GM12878 (cell line): ENCODE results near the gene METTL16. TPM values are rescaled to one million over a fixed set of nuclear protein-coding genes. Genes with fewer than 3 reads are reported as not detected.
"Not testable (repeated sequence)": the region's sequence is repeated elsewhere in the genome, so short reads cannot be mapped to it uniquely, and the experiment has no call there.

ENCODE experiments used
- ATAC-seq: fragments of 200-7000 bp; cut with Tn5 transposase; 3 replicates; pipeline ENCODE4 v1.9.1; 2020; ENCODE audit warnings: mild to moderate bottlenecking, moderate library complexity
- BruUV-seq: library from RNA; stranded (reverse); fragments of 400-500 nt; replicated peaks from 2 replicates; lab custom pipeline; 2021; lab: Mats Ljungman, UMichigan
- CTCF ChIA-PET: fragments of 300-600 bp; sonication (Branson Sonifier 250); formaldehyde crosslinking; extraction: SDS; loops from one replicate; lab custom pipeline; 2021; ENCODE audit warnings: inconsistent platforms; lab: Yijun Ruan, JAX
- POLR2A ChIA-PET: fragments of 350-600 bp; formaldehyde crosslinking; extraction: SDS; loops from one replicate; lab custom pipeline; 2021; ENCODE audit warnings: inconsistent platforms; lab: Charles Lee
- RAD21 ChIA-PET: fragments of 300-600 bp; sonication (Branson Sonifier 250); formaldehyde crosslinking; loops from one replicate; lab custom pipeline; 2023; ENCODE audit warnings: antibody characterized with exemption; ENCODE audit not compliant: unreplicated experiment; lab: Charles Lee
- SMC1A ChIA-PET: fragments of 300-600 bp; sonication (Branson Sonifier 250); formaldehyde crosslinking; loops from one replicate; lab custom pipeline; 2023; ENCODE audit not compliant: unreplicated experiment, uncharacterized antibody; lab: Charles Lee
- DNase-seq: peaks from one replicate; pipeline ENCODE4 v3.0.0-alpha.2; 2011; ENCODE audit warnings: low read depth, low spot score
- FAIRE-seq: peaks from 3 replicates; lab custom pipeline; 2011; peaks lifted over from hg19 to GRCh38; lab: Jason Lieb, UNC
- H2AFZ ChIP-seq: 2 replicates; pipeline ENCODE4 v1.6.0; 2011; ENCODE audit warnings: low read depth, low read length, control low read depth; ENCODE audit not compliant: control insufficient read depth
- H3K27ac ChIP-seq: 2 replicates; pipeline ENCODE4 v1.5.1; 2011; ENCODE audit warnings: control low read depth; ENCODE audit not compliant: control insufficient read depth, insufficient read depth
- H3K27me3 ChIP-seq, 2 experiments: replicated peaks in 1 of 2; 2 replicates each; pipeline versions ENCODE4 v1.6.0 to v1.6.1; 2011; ENCODE audit warnings: low read length in 1 of 2; ENCODE audit not compliant: control insufficient read depth in 2 of 2, insufficient read depth in 2 of 2
- H3K36me3 ChIP-seq, 2 experiments: 2 replicates each; pipeline ENCODE4 v1.5.1; 2011; ENCODE audit warnings: low read length in 1 of 2; ENCODE audit not compliant: control insufficient read depth in 2 of 2, insufficient read depth in 2 of 2
- H3K4me1 ChIP-seq: 2 replicates; pipeline ENCODE4 v1.6.1; 2011; ENCODE audit warnings: mild to moderate bottlenecking, low read length, moderate library complexity, mixed read lengths; ENCODE audit not compliant: control insufficient read depth, insufficient read depth
- H3K4me2 ChIP-seq: 2 replicates; pipeline ENCODE4 v1.6.0; 2011; ENCODE audit warnings: control low read depth; ENCODE audit not compliant: control insufficient read depth, insufficient read depth
- H3K4me3 ChIP-seq: fragments of 200-600 bp; sonication (generic); 2 replicates; pipeline ENCODE4 v1.5.1; 2016
- H3K79me2 ChIP-seq: 2 replicates; pipeline ENCODE4 v1.6.0; 2011; ENCODE audit warnings: low read length; ENCODE audit not compliant: control insufficient read depth, insufficient read depth
- H3K9ac ChIP-seq: 2 replicates; pipeline ENCODE4 v1.8.0; 2011; ENCODE audit warnings: low read length, control low read depth, mixed read lengths; ENCODE audit not compliant: control insufficient read depth, insufficient read depth
- H3K9me3 ChIP-seq: replicated peaks from 3 replicates; pipeline ENCODE4 v1.5.1; 2011; ENCODE audit warnings: mild to moderate bottlenecking, low read length; ENCODE audit not compliant: control insufficient read depth, insufficient read depth
- H4K20me1 ChIP-seq: 2 replicates; pipeline ENCODE4 v1.6.0; 2011; ENCODE audit not compliant: control insufficient read depth, insufficient read depth
- CTCF ChIP-seq, 3 experiments: IDR thresholded peaks in 2 of 3; conservative IDR thresholded peaks in 1 of 3; 2 replicates each; pipeline ENCODE4 v1.5.1; 2011; ENCODE audit warnings: low read depth in 3 of 3, low read length in 3 of 3, mild to moderate bottlenecking in 3 of 3, control low read depth in 2 of 3, moderate library complexity in 2 of 3, inconsistent platforms in 1 of 3, mixed read lengths in 1 of 3; ENCODE audit not compliant: control insufficient read depth in 2 of 3, insufficient read depth in 1 of 3; ENCODE audit errors: extremely low read depth in 1 of 3
- ETV6 ChIP-seq, 2 experiments: fragments of 450-650 bp in 1 of 2; IDR thresholded peaks in 1 of 2; conservative IDR thresholded peaks in 1 of 2; 2 replicates each; pipeline ENCODE4 v1.6.1; 2014; ENCODE audit warnings: antibody characterized with exemption in 1 of 2, borderline replicate concordance in 1 of 2, low read depth in 1 of 2, mild to moderate bottlenecking in 1 of 2, moderate library complexity in 1 of 2
- NKRF ChIP-seq: fragments of 450-650 bp; conservative IDR thresholded peaks from 2 replicates; pipeline ENCODE4 v1.6.1; 2017; ENCODE audit warnings: mild to moderate bottlenecking, moderate library complexity
- PAX5 ChIP-seq: IDR thresholded peaks from 2 replicates; pipeline ENCODE4 v1.6.1; 2011; ENCODE audit warnings: low read depth, low read length, borderline replicate concordance
- RFX5 ChIP-seq: IDR thresholded peaks from 2 replicates; pipeline ENCODE4 v1.6.1; 2011; ENCODE audit warnings: low read depth, low read length, improper control_type of control experiment
- SIX5 ChIP-seq: IDR thresholded peaks from 2 replicates; pipeline ENCODE4 v1.6.1; 2011; ENCODE audit warnings: mild to moderate bottlenecking, low read depth, low read length, moderate library complexity; ENCODE audit not compliant: severe bottlenecking
- SMARCA5 ChIP-seq: fragments of 450-650 bp; IDR thresholded peaks from 2 replicates; pipeline ENCODE4 v1.6.1; 2017; ENCODE audit warnings: mild to moderate bottlenecking
- TCF3 ChIP-seq: IDR thresholded peaks from 2 replicates; pipeline ENCODE4 v1.6.1; 2012; ENCODE audit warnings: low read depth, mild to moderate bottlenecking, low read length, borderline replicate concordance; ENCODE audit not compliant: insufficient read depth
- ZNF217 ChIP-seq: fragments of 450-650 bp; IDR thresholded peaks from 2 replicates; pipeline ENCODE4 v1.6.1; 2017; ENCODE audit warnings: antibody characterized with exemption, mild to moderate bottlenecking
- ZNF592 ChIP-seq: fragments of 450-650 bp; IDR thresholded peaks from 2 replicates; pipeline ENCODE4 v1.6.1; 2017; ENCODE audit warnings: mild to moderate bottlenecking, moderate library complexity
- whole genome bisulfite sequencing: methylation state at CpG from one replicate; pipeline ENCODE4 v1.1.6; 2016; ENCODE audit warnings: low lambda C conversion rate; ENCODE audit not compliant: insufficient replicate concordance, insufficient coverage; ENCODE audit errors: missing lambda C conversion rate; 5-methylcytosine and 5-hydroxymethylcytosine counted together
- in situ Hi-C: fragments of 300-500 bp; cut with MboI; formaldehyde crosslinking; loops from 9 replicates; pipeline ENCODE4 v1.14.3; 2018; ENCODE audit warnings: mixed read lengths
- intact Hi-C: fragments of 100-400 bp; cut with micrococcal nuclease; formaldehyde crosslinking; loops from one replicate; pipeline ENCODE4 v1.14.2; 2022; ENCODE audit not compliant: unreplicated experiment
- polyA plus RNA-seq, 11 experiments: library from polyadenylated mRNA; depleted of rRNA in 4 of 11; unstranded in 6 of 11; stranded (reverse) in 5 of 11; fragments of >200 nt; fragmentation: Nextera tagmentation in 4 of 11; fragmentation: Illumina TruSeq in 1 of 11; extraction: Ambion mirVana in 4 of 11; extraction: Trizol in 1 of 11; gene quantifications; 1 replicate in 1 of 11; 2 replicates in 10 of 11; pipeline versions ENCODE4 v1.2.1 to v1.2.3, GENCODE V29; 2011 to 2016; ENCODE audit warnings: inconsistent platforms in 2 of 11, missing spikeins in 2 of 11, low read depth in 1 of 11
- total RNA-seq, 4 experiments: library from RNA; depleted of rRNA in 3 of 4; stranded (reverse); fragments of >200 nt in 3 of 4; fragmentation: Illumina TruSeq in 1 of 4; extraction: Trizol in 1 of 4; gene quantifications; 2 replicates each; pipeline versions ENCODE4 v1.2.1 to v1.2.3, GENCODE V29; 2013 to 2021

The METTL16 gene
- total and polyA plus RNA-seq, 10 of the 15 experiments (the other 5 are each of a cell fraction or from before 2014, with no cell fraction given), result 15.6 to 34.3 (median 23.7) TPM

- BruUV-seq, result no TSS peak
- Histone ChIP-seq H3K79me2 (no peaks in the 10 kb centered on the region), H3K9me3 (no peaks in the 10 kb centered on the region), H4K20me1 (no peaks in the 10 kb centered on the region), H3K27ac (no peak overlapping the region), H3K4me1 (no peaks in the 10 kb centered on the region), H3K9ac (no peak overlapping the region), H2AFZ (no peak overlapping the region), H3K4me2 (no peak overlapping the region), H3K36me3 (peaks cover 3 to 11% of the 10 kb centered on the region in 2 experiments; a peak in 3 of 4 replicates), H3K27me3 (no peaks in the 10 kb centered on the region), H3K4me3 (no peak overlapping the region)
- intact Hi-C loops (no loop called here), in situ Hi-C loops (no loop called here)
- ChIA-PET CTCF (no interaction called here), POLR2A (no interaction called here), RAD21 (no interaction called here), SMC1A (no interaction called here)
- DNase-seq (no peak), FAIRE-seq (no peak), ATAC-seq (no peak)
- TF ChIP-seq SMARCA5 (no peak), ETV6 (conservative IDR thresholded peaks at IDR 0.05 in 1 of 2, IDR thresholded peaks at IDR 0.05 in 1 of 2; ENCODE audit: borderline replicate concordance in 1 of 2, low read depth in 1 of 2) (no peak), RFX5 (no peak), NKRF (no peak), ZNF217 (no peak), TCF3 (no peak), CTCF (IDR thresholded peaks at IDR 0.05 in 2 of 3, conservative IDR thresholded peaks at IDR 0.05 in 1 of 3; ENCODE audit: control insufficient read depth in 2 of 3, extremely low read depth in 1 of 3, insufficient read depth in 1 of 3, low read depth in 3 of 3, low read length in 3 of 3) (no peak), PAX5 (no peak), ZNF592 (no peak), SIX5 (no peak)
- 97% methylated on average over 4 of the region's 4 CpGs for WGBS
Measured at GRCh38 chr17:2440930-2441329, 70.8 kb downstream of the METTL16 start.

GRCh38 chr17:2439997-2440396 lies 71.7 kb downstream of the METTL16 start:
- POLR2A ChIA-PET, CTCF ChIA-PET: not testable (repeated sequence)

More at GRCh38 chr17:2439997-2440396, 71.7 kb downstream of the METTL16 start:
- SMC1A ChIA-PET, H3K27me3 ChIP-seq, FAIRE-seq, H3K4me1 ChIP-seq, intact Hi-C loops, RAD21 ChIA-PET, H4K20me1 ChIP-seq, H3K9ac ChIP-seq, in situ Hi-C loops, DNase-seq, H3K9me3 ChIP-seq, H3K4me3 ChIP-seq, H2AFZ ChIP-seq, H3K27ac ChIP-seq, H3K79me2 ChIP-seq, ATAC-seq, BruUV-seq, H3K4me2 ChIP-seq: not testable (repeated sequence)
- H3K36me3 ChIP-seq, result peaks cover 10 to 11% of the 10 kb centered on the region in 2 experiments; a peak in 3 of 4 replicates
- WGBS, result 92% methylated on average over 3 of the region's 6 CpGs
